Measurements from ENCODE around the gene PKNOX2.

Gene PKNOX2, protein sequence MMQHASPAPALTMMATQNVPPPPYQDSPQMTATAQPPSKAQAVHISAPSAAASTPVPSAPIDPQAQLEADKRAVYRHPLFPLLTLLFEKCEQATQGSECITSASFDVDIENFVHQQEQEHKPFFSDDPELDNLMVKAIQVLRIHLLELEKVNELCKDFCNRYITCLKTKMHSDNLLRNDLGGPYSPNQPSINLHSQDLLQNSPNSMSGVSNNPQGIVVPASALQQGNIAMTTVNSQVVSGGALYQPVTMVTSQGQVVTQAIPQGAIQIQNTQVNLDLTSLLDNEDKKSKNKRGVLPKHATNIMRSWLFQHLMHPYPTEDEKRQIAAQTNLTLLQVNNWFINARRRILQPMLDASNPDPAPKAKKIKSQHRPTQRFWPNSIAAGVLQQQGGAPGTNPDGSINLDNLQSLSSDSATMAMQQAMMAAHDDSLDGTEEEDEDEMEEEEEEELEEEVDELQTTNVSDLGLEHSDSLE

DNA sequence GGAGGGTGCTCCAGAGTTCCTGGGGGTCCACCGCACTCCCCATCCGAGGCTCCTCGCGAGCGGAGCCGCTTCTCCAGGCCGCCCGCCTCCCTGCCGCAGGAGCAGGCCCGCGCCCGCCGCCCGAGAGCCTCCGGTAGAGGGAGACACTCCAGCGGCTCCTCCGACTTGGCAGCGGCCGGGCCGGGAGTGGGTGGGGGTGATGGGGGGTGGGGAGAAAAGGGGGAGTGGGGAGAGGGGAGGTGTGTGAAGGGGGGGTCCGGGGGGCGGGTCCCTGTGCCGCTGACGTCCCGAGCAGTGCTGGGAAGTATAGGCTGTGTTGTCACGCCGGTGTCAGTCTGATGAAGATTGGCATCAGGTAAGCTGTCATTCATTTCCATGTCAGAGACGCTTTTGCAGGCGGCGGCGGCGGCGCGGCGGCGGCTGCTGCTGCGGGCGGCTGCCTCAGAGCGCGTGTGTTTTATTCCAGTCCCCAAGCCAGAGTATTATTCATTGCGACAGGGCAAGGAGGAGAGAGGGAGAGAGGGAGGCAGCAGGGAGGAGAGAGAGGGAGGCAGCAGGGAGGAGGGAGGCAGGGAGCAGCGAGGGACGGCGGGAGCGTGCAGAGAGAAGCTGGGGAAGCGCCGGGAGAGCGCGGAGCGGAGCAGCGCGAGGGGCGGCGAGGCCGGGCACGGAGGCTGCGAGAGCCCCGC lies at the start of gene PKNOX2:
TSS of gene PKNOX2 (plus strand) at position 330 of the 689 bp plus-strand sequence. CDS start 186,555 bp downstream, outside the sequence.
- DNase-seq = peak; percentile 17

DNA sequence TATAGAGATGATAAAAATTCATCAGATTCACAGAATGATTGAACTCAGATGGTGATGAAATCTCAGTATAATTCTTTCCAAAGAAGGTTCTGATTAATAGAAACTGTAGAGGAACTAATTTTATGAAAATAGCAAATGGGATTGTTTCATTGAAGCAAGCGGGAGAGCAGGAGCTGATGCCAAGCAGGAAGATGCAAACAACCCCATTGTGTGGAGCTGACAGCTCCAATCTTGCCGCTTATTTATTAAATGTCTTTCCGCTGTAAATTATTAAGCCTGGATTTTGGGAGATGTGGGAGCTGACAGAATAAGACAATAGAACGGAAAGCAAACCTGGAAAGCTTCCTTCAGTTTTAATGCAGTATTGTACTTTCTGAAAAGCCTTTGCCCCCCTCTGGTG lies 47.1 kb upstream of the PKNOX2 start:
- no peak for DNase-seq

DNA sequence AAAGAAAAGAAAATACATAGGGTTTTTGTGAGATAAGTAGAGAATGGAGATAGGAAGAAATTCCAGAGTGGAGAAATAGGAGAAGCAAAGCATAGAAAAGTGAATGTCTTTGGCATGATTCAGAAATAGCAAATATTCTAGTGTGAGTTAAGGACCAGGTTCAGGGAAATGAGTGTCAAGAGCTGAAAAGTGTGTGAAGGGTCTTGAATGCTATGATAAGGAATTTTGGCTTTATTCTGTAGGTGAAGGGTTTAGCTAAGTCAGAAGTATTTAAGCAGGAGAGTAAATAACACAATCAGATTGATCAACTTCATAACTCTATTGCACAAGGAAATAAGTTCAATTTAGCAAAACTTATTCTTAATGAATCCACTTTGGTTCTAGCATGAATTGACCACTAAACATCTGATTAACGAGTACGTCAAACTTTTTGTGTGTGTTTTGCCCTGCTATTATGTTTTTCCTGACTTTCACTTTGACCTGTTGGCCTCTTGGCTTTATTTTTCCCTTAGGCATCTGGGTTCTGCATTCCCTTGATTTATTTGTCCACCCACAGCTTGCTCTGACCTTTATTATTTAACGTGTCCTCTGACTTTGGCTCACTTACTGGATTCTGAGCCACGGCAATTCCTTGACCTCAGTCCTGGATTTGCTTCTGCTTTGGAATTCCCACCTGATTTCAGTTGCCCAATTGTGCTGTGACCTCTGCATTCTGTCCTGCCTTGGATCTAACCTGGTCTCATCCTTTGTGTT lies 41.2 kb upstream of the PKNOX2 start:
- no peak for DNase-seq

DNA sequence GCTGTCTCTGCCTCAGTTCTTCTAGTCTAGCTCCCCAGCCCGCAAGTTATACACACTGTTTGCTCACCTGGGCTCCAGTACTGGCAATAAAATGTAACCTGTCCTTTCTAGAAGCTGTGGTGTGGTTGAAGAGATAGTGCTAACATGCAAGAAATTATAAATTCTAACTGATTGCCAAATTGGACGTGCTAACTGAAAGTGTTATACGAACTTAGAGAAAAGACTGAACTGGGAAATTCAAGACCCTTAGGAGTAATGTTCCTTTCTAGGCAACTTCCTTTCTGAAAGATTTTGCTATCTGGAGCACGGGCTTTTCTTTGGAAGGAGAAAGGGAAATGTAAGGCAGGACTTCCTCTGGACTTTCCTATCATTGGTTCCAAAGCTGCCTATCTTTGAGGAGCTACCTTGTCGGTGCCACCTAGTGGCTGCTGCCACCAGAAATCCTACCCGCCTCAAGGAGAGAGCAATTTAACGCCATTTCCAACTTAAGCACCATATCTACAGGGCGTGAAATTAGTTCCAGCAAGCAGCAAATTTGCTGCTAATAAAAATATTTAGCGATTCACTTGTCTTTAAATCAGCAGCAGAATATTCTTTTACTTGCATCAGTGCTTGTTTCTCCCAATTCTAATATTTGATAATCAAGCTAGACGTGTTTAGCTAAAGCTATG lies 40.5 kb upstream of the PKNOX2 start:
- DNase-seq = no peak

DNA sequence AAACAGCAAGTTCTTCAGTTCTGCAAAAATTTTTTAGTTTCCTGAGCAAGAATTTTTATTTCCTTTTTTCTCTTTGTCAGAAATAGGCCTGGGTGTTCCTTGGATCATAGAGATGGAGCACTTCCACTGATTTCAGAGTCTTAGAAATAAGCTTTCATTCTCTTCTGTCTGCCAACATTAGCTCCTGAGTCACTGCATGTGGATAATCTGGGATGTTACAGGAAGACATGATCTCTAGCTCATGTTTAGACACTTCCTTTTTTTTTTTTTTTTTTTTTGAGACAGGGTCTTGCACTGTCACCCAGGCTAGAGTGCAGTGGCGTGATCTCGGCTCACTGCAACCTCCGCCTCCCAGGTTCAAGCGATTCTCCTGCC lies 39.9 kb upstream of the PKNOX2 start:
- DNase-seq = no peak

DNA sequence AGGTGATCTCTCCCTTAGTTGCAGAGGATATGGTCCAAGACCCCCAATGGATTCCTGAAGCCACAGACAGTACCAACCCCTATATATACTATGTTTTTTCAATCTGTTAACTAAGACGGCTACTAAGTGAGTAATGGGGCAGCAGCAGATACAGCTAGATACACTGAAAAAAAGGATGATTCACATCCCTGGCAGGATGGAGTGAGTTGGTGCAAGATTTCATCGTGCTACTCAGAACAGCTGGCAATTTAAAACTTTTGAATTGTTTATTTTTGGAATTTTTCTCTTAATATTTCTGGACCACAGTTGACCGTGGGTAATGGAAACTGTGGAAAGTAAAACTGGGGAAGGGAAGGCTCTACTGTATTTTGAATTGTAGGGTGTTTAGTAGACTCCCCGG lies 36.1 kb upstream of the PKNOX2 start:
- DNase-seq = no peak

DNA sequence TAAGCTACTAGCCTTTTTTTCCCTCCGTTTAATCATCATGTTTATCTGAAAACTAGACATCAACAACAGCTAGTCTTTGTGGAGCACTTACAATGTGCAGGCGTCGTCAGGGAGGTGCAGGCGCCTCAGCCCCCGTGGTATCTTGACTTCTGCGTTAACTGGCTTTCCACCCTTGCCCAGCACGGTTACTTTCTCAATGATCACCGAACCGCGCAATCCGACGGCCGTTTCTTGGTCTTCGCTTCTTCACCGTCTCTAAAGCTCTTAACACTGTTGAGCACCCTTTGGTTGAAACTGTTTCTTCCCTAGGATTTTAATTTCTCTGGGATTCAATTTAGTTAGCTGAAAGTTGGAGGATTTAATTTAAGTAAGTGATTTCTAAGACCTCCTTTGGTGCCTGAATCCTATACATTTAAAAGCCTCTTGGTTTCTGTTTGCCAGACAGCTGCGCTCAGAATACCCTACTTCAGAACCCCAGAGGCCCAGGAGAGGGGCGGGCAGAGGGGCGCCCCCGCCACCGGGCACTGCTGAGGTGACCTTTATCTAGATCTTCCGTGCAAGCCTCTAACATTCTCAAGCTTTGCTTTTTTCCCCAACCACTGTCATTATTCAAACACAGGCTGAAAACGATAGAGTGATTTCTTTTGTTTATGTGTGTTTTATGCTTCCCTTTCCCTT lies 35.1 kb upstream of the PKNOX2 start:
- no peak for DNase-seq

DNA sequence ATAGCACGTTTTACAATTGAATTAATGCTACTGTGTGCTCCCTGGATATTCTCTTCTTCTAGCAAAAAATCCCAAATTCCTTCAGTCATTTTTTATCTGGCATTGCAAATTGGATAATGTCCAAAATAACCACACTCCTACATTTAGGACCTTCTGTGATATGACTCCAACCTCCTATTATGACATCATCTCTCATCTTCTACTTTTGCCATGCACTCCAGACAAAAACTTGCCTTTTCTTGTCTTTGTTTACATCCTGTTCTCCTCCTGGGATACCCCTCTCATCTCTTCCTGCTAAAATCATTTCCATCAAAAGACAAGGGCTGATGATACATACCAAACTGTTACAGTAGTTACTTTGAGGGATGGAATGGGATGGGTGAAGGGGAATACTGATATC lies 32.5 kb upstream of the PKNOX2 start:
- no peak for DNase-seq

DNA sequence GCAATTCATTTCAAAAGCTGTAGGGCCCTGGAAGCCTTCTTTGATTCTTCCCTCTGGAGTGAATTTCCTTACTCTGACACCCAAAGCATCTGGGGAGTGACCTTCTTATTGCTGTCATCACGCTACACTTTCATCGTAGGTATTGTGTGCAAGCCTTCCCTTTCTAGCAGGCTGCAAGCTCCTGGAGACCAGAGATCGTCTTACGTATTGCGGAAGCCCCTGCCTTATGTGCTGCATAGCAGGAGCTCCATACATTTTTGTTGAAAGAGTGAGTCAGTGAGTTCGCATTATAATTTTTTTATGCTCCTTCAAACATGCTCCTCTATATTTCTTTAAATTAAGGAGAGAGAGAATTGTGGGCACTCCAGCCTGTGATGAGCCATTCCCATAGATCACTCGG lies 32.0 kb upstream of the PKNOX2 start:
- no peak for DNase-seq

DNA sequence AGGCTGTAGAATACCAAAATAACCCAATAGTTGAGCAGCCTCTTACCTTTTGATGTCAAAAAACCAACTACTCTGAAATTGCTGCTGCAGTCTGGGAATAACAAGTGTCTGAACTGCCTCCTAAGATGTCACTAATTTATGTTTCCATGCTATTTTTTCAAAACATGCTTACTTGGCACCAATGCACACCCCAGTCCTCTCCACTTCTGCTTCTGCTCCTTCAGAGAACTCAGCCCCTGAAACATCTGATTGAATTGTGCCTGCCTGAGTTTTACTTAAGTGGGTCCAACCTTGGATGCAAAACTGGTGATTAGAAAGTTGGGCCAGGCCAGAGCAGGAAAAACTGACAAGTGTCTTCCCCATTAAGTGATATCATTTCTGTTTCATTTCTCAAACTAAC lies 28.6 kb upstream of the PKNOX2 start:
- DNase-seq = no peak

DNA sequence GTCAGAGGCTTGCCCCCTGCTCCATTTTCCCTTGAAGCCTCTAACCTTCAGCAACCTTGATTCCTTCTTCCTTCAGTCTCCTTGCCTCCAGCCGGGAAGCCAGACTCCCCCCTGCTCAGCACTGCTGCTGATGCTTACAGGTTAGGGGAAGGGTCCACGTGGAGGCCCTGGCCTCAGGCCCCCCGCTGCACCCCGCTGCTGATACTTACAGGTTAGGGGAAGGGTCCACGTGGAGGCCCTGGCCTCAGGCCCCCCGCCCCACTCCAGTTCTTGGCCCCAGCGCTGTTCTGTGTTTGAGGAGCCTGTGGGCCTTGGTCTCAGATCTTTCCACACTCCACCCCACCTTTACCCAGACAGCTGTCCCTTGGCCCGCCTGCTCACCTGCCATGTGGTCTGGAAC lies 25.6 kb upstream of the PKNOX2 start:
- no peak for DNase-seq

DNA sequence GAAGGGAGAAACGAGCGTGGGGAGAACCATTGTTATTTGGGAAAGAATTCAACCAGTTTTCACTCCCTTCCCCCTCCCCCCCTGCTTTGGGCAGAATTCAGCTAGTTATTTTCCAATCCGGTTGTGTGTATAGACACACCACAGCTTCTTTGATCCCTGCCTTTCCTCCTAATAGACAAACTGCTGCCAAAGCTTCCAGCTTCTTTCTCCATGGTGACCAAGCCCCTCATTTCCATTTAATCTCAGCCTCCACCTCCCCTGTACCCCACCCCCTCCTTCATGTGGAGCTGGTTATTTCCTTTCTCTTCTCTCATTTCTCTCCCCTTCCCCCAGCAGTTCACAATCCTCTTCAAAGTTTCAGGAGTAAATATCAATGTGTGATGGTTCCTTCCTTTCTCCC lies 24.8 kb upstream of the PKNOX2 start:
- no peak for DNase-seq

DNA sequence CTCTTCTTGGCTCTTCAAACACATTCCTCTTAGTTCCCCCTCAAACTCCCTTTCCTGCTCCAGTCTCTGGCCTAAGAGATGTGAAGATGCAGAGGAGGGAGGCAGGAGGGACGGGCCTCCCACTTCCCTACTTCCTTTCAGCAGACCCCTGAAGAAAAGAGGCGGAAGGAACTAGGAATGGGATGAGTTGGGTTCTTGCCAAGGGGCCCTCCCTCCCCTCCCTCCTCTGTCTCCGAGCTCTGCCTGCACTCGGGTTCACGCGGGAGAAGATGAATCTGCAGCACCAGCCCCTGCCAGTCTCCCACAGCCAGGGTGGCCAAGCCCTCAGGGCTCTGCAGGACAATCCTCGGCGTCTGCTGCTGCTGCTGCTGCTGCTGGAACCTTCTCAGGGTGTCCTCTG lies 24.3 kb upstream of the PKNOX2 start:
- DNase-seq = no peak

DNA sequence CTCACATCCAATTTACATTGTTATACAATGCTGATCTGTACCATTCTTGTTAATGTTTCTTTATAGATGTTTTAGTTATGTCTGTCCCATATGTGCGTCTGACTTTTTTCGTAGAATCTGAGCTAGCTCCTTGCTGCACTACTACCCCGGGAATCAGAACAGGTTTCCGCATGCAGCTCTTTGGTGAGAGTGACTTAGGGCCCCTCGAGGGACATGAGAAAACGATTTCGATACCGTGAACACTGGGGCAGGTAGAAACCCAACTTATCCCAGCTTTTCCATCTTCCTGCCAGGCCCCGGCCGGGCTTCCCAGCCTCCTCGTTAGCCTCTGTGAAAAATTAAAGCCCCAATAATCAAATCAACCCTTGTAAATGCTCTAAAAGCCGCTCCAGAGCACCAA lies 23.4 kb upstream of the PKNOX2 start:
- DNase-seq = no peak

DNA sequence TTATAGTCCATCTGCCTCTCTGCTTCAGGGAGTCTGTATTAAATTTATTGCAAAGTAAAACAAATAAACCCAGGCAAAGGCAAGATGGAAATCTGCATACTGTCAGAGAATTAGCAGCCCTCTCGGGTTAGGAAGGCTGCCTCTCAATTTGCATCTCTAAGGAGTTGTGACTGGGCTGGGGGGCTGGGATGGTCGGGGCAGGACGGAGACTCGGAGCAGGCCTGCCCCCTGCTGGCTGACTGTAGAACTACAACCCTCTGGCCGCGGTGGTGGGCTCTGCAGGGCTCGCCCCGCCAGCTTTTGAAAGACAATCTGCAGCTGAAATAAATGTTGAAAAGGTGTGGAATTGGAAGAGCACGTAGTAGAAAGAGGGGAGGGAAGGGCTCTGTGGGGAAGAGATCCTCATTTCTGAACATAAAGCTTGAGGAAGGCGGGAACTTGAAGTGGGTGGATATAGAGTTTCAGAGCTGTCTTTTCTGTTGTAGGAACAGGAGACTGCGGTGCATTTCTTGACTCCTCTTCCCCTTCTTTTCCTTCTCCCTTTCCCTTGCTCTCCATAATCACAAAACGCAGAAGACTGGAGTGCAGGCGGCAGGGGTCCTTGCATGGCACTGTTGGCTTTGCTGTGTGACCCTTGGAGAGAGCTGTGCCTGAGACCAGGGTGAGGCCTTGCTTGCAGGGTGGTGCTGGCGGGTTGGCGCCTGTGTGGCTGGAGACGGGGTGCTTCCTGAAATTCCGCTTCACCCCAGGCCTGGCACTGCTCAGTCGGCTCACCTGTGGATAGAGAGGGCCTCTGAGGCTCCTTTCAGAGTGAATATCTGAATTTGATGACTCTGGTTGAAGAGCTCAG lies 22.6 kb upstream of the PKNOX2 start:
- DNase-seq = no peak

DNA sequence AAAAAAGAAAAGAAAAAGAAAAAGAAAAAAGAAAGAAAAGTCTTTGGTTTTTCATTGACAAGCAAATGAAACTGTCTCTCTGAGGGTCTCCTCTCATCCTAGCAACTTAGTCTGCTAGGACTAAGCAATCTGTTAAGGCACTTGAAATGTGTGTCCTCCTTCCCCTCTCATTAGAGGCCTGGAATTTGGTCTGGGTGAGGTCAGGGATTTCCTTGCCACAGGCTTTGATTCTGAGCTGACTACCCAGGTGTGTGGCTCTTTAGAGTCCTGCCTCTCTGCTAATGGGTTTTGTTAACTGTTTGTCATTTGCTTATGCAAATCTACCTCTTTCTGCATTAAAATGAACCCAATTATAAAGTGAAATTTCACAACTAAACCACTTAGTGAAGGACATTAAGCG lies 18.3 kb upstream of the PKNOX2 start:
- no peak for DNase-seq

DNA sequence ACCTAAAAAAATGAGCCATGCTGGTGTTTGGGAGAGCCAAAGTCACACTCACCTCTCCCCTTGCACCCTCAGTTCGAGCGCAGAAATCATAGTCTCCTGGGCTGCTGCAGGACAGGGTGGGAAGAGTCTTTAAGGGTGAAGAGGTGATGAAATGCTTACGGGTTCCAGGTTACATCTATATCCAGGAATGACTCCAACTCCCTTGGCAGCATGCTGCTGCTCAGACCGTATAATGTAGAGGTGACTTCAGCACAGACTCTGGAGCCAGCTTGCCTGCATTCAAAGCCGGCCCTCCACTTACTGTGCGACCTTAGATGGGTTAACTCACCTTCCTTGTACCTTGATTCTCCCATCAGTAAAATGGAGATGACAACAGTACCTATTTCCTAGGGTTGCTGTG lies 17.3 kb upstream of the PKNOX2 start:
- no peak for DNase-seq

DNA sequence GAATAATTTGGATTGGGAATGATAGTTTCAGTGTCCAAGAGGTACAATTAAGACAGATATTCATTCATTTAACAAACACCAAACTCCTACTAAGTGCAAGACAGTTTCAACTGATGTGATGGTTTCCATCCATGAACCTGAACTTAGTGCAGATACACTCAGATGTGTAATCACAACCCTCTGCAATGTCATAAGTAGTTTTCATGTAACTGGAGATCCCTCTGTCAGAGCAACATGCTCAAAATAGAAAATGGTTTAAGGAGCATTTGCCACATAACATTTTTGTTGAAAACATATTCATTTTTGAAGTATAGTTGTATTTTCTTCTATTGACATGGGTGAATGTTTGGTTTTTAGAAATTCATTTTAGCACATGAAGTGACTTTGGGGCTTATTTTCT lies 16.5 kb upstream of the PKNOX2 start:
- DNase-seq = no peak

DNA sequence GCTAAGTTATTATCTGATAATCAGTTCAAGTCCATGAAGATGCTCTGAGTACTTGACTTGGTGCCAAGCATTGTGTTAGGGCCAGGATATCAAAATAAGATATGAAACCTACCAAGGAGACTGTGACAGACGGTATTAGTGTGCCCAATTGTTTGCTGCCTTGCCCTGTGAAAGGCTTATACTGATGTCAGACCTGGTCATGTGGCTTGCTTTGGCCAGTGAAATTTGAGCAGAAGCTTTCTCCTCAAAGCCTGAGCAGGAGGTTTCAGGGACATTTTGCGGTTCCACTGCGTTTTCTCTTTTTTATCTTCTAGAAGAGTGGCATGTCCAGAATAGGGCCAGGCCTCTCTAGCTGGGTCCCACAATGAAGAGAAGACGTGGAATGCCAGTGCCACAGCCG lies 15.8 kb upstream of the PKNOX2 start:
- DNase-seq = no peak

DNA sequence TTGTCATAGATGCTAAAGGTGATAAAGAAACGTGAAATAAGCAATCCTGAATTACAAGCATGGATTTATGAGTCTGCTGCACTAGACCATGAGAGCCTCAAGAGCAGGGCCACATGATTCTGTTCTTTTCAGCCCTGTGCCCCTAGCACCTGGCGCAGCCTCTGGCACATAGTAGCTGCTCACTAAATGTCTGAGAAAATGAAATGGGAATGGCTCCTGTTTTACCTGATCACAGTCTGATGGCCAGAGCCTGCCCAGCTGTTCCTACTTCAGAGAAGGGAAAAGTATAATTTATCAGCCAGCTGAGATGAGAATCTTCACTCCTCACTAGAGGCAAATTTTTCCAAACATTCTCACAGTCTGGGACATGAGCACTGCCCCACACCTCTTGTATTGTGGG lies 10.7 kb upstream of the PKNOX2 start:
- DNase-seq = no peak

DNA sequence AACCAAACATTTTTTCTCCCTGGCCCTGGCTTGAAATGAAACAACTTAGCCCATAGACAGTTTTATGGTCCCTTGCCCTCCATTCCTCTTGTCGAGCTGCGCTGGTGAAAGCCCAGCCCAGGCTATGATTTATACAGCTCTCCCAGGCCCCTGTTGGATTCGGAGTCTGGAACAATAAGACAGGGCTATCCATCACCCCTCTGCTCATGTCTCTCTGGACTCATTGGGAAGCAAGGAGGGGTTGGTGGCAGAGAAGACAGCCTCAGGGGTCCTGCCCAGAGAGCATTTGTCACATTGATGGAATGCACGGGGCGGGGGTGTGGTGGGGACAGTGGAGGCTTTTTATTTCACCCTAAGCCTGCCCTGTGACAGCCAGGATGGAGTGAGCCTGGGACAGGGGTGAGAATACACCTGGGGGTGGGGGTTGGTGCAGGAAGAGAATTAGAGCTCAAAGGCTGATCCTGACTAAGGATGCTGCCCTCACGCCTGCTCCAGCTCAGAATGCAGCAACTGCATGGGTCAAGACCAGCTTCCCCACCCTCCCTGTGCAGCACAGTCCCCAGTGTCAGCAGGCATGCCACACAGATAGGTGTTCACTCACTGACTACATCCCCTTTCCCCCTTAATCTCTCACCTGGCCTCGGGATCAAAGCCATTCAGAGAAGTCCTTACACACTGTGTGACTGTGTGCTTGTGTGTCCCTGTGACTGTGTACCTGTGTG lies 10.0 kb upstream of the PKNOX2 start:
- DNase-seq = no peak

Data from NCI-H510A treated with DMSO at 0.1 percent for 48 hours (cell line).